SK-N-SH treated with all-trans-retinoic acid at 6 μM for 48 hours (cell line): ENCODE results near the gene SLC16A12.

ENCODE experiments used
- BACH2 ChIP-seq: fragments of 250-450 bp; sonication (Bioruptor Pico); IDR thresholded peaks from 2 replicates; pipeline ENCODE4 v1.9.0; 2021; ENCODE audit warnings: mild to moderate bottlenecking, borderline replicate concordance
- CSDC2 ChIP-seq: fragments of 250-450 bp; sonication (Bioruptor Pico); IDR thresholded peaks from 2 replicates; pipeline ENCODE4 v1.5.0; 2020; ENCODE audit warnings: mild to moderate bottlenecking, moderate library complexity
- ESRRG ChIP-seq: fragments of 250-450 bp; sonication (Bioruptor Pico); IDR thresholded peaks from 2 replicates; pipeline ENCODE4 v1.6.1; 2021; ENCODE audit warnings: mild to moderate bottlenecking
- SNAI2 ChIP-seq: fragments of 250-450 bp; sonication (Bioruptor Pico); IDR thresholded peaks from 2 replicates; pipeline ENCODE4 v1.5.0; 2020; ENCODE audit warnings: mild to moderate bottlenecking, moderate library complexity
- ZNF70 ChIP-seq: fragments of 450-650 bp; formaldehyde crosslinking; IDR thresholded peaks from 2 replicates; pipeline ENCODE4 v1.5.0; 2020; ENCODE audit warnings: mild to moderate bottlenecking, moderate library complexity
- TF ChIP-seq, protein P1 (sequence below): fragments of 250-450 bp; sonication (Bioruptor Pico); IDR thresholded peaks from 2 replicates; pipeline ENCODE4 v1.5.0; 2020; ENCODE audit warnings: mild to moderate bottlenecking, moderate library complexity

DNA sequence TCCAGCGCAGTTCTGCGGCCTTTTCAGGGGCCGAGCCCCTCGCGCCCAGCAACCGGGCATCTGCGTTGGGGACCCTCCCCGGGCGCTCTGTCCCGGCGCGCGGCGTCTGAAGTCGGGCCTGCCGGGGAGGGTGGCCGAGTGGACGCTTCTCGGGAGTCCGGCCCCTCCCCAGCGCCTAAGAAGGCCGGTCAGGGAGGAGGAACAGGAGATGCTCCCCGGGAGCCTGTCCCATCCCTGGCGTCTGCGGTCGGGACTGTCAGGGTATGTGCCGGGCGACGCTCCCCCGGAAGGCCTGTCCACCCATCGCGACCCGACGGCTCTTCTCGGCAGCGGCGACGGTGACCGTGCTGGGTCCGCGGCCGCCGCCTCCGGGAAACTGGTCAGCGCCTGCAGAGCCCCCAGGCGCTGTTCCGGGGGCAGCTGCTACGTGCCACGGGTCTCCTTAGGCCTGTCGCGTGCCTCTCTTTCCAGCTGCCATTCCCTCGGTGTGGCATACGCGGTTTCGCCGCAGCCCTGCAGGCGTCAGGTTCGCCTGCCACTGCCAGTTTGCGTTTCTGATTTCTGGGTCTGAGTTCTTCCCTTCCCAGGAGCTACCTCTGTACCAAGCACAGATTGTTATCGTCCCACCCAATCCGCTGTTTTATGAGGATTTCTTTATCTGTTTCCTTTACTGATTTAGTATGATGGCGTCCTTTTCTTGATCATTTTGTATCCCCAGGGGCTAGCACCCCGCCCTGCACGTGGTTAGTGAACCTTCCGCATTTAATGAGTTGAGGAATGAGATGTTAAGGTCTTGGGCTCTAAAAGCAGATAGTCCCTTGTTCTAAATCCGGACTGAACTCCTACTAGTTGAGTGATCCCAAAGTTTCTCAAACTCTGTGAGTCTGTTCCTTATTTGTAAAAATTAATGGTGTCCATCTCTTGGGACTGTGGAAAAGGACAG, 120.2 kb downstream of the SLC16A12 start:
- TF ChIP-seq ZNF70 (no peak), SNAI2 (no peak), BACH2 (CRISPR knock-in tag) (no peak), CSDC2 (CRISPR knock-in tag) (no peak), ESRRG (CRISPR knock-in tag) (no peak)
- TF ChIP-seq, protein P1, sequence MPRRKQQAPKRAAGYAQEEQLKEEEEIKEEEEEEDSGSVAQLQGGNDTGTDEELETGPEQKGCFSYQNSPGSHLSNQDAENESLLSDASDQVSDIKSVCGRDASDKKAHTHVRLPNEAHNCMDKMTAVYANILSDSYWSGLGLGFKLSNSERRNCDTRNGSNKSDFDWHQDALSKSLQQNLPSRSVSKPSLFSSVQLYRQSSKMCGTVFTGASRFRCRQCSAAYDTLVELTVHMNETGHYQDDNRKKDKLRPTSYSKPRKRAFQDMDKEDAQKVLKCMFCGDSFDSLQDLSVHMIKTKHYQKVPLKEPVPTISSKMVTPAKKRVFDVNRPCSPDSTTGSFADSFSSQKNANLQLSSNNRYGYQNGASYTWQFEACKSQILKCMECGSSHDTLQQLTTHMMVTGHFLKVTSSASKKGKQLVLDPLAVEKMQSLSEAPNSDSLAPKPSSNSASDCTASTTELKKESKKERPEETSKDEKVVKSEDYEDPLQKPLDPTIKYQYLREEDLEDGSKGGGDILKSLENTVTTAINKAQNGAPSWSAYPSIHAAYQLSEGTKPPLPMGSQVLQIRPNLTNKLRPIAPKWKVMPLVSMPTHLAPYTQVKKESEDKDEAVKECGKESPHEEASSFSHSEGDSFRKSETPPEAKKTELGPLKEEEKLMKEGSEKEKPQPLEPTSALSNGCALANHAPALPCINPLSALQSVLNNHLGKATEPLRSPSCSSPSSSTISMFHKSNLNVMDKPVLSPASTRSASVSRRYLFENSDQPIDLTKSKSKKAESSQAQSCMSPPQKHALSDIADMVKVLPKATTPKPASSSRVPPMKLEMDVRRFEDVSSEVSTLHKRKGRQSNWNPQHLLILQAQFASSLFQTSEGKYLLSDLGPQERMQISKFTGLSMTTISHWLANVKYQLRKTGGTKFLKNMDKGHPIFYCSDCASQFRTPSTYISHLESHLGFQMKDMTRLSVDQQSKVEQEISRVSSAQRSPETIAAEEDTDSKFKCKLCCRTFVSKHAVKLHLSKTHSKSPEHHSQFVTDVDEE: 0 out of 2 replicates have a peak, but pooled peaks have one; percentile 33
